ENCODE results near the gene NADK2.

DNA sequence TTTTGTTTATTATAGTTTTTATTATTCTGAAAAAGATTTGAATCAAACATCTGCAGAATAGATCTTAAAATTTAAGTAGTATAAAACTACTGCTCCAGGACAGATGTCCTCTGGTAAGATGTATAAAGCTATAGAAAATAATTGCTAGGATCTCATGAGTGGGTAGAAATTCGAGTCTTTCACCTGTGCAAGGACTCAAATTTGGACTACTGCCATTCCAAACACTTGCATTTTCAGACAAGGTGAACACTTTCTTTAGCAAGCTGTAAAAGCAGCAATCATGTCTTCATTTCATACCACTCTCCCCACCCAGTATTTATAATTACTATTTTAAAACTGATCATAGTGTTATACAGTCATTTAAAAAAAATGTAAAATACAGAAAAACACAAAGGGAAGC, 69.1 kb downstream of the NADK2 start:
- TF ChIP-seq, protein P1, sequence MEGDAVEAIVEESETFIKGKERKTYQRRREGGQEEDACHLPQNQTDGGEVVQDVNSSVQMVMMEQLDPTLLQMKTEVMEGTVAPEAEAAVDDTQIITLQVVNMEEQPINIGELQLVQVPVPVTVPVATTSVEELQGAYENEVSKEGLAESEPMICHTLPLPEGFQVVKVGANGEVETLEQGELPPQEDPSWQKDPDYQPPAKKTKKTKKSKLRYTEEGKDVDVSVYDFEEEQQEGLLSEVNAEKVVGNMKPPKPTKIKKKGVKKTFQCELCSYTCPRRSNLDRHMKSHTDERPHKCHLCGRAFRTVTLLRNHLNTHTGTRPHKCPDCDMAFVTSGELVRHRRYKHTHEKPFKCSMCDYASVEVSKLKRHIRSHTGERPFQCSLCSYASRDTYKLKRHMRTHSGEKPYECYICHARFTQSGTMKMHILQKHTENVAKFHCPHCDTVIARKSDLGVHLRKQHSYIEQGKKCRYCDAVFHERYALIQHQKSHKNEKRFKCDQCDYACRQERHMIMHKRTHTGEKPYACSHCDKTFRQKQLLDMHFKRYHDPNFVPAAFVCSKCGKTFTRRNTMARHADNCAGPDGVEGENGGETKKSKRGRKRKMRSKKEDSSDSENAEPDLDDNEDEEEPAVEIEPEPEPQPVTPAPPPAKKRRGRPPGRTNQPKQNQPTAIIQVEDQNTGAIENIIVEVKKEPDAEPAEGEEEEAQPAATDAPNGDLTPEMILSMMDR (IDR thresholded peaks at IDR 0.05): no peak
- no peak for TF ChIP-seq POLR2A (IDR thresholded peaks at IDR 0.05)

Measured in sigmoid colon (tissue), 3 donors.